PC-9 (cell line): ENCODE data around the gene L3MBTL3. TPM values are rescaled to one million over a fixed set of nuclear protein-coding genes. Genes with fewer than 3 reads are reported as not detected.

ENCODE experiments used
- BruUV-seq: library from RNA; stranded (reverse); fragments of 400-500 nt; replicated peaks from 2 replicates; lab custom pipeline; 2021; lab: Mats Ljungman, UMichigan
- CTCF ChIA-PET: fragments of 300-600 bp; sonication (Branson Sonifier 250); formaldehyde crosslinking; loops from one replicate; lab custom pipeline; 2022; ENCODE audit warnings: antibody characterized with exemption; lab: Charles Lee
- POLR2A ChIA-PET: fragments of 300-600 bp; sonication (Branson Sonifier 250); formaldehyde crosslinking; loops from one replicate; lab custom pipeline; 2022; ENCODE audit warnings: antibody characterized with exemption; ENCODE audit not compliant: unreplicated experiment; lab: Charles Lee
- DNase-seq, 2 experiments: peaks; one replicate each; pipeline versions ENCODE4 v3.0.0 to v3.0.0-alpha.2; 2015 to 2022; ENCODE audit warnings: mixed read lengths in 1 of 2
- H2AFZ ChIP-seq: fragments of 200-600 bp; sonication (generic); 2 replicates; pipeline ENCODE4 v1.8.1; 2017; ENCODE audit warnings: antibody characterized with exemption
- H3F3A ChIP-seq: fragments of 200-600 bp; sonication (generic); 2 replicates; pipeline ENCODE4 v1.8.1; 2017; ENCODE audit warnings: antibody characterized with exemption, mild to moderate bottlenecking, low read depth; ENCODE audit not compliant: insufficient read depth
- H3K27ac ChIP-seq: fragments of 200-600 bp; sonication (generic); 2 replicates; pipeline ENCODE4 v1.6.1; 2016; ENCODE audit warnings: mixed run types
- H3K27me3 ChIP-seq: fragments of 200-600 bp; sonication (generic); 2 replicates; pipeline ENCODE4 v1.6.1; 2016; ENCODE audit warnings: low read depth, mixed run types; ENCODE audit not compliant: insufficient read depth
- H3K36me3 ChIP-seq: fragments of 200-600 bp; sonication (generic); 2 replicates; pipeline ENCODE4 v1.6.1; 2016; ENCODE audit warnings: low read depth, mixed run types
- H3K4me1 ChIP-seq: fragments of 200-600 bp; sonication (generic); replicated peaks from 2 replicates; pipeline ENCODE4 v1.6.1; 2016; ENCODE audit warnings: mixed run types; ENCODE audit not compliant: insufficient read depth
- H3K4me2 ChIP-seq: fragments of 200-600 bp; sonication (generic); 2 replicates; pipeline ENCODE4 v1.6.1; 2017; ENCODE audit warnings: mixed run types
- H3K4me3 ChIP-seq: fragments of 200-600 bp; sonication (generic); 2 replicates; pipeline ENCODE4 v1.6.1; 2016; ENCODE audit warnings: mixed run types
- H3K79me2 ChIP-seq: fragments of 200-600 bp; sonication (generic); 2 replicates; pipeline ENCODE4 v1.6.1; 2017; ENCODE audit warnings: low read depth, mixed run types
- H3K9me2 ChIP-seq: fragments of 200-600 bp; sonication (generic); 2 replicates; pipeline ENCODE4 v1.8.1; 2017; ENCODE audit warnings: mild to moderate bottlenecking; ENCODE audit not compliant: insufficient read depth
- H3K9me3 ChIP-seq: fragments of 200-600 bp; sonication (generic); 2 replicates; pipeline ENCODE4 v1.8.1; 2016; ENCODE audit warnings: low read depth; ENCODE audit not compliant: insufficient read depth
- H4K20me1 ChIP-seq: fragments of 200-600 bp; sonication (generic); 2 replicates; pipeline ENCODE4 v1.8.1; 2017; ENCODE audit not compliant: insufficient read depth
- EZH2 ChIP-seq: fragments of 200-600 bp; sonication (generic); IDR thresholded peaks from 2 replicates; pipeline ENCODE4 v1.8.0; 2017; ENCODE audit warnings: antibody characterized with exemption, low read depth
- intact Hi-C: fragments of 100-400 bp; cut with micrococcal nuclease; formaldehyde crosslinking; loops from one replicate; pipeline ENCODE4 v1.10.0; 2022; ENCODE audit not compliant: unreplicated experiment
- total RNA-seq: library from RNA; stranded (reverse); gene quantifications from 2 replicates; pipeline ENCODE4 v1.2.3, GENCODE V29; 2021
- TF ChIP-seq, protein P1 (sequence below): fragments of 200-600 bp; sonication (generic); conservative IDR thresholded peaks from 2 replicates; pipeline ENCODE4 v1.6.1; 2017; ENCODE audit warnings: mixed run types, antibody characterized with exemption, mild to moderate bottlenecking, moderate library complexity

L3MBTL3 gene
- total RNA-seq, 1 experiment from 2014 or later: 6.1 TPM

DNA sequence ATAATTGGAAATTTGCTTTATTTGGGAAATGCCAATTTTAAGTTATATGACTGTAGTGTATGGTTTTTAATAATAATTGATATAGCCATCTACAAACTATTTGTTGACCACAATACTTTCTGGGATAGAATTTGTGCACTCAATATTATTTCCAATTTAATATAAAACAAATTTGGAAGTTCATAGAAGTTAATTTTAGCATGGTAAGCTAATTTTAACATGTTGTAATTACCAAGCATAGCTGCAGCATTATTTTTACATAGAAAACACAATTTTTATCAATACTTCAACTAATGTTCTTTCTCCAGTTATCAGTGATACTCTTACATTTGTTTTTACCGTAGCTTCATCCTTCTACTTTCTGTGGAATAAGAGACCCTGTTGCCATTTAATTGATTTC lies 100.8 kb downstream of the L3MBTL3 start:
- Histone ChIP-seq H3F3A (no peaks in the 10 kb centered on the region), H3K36me3 (no peaks in the 10 kb centered on the region), H3K4me2 (no peak overlapping the region), H3K4me1 (no peaks in the 10 kb centered on the region), H3K9me2 (no peaks in the 10 kb centered on the region; the same call in 1 of the 2 replicates), H4K20me1 (no peaks in the 10 kb centered on the region), H3K27ac (no peak overlapping the region), H3K79me2 (no peaks in the 10 kb centered on the region), H3K27me3 (no peaks in the 10 kb centered on the region), H3K9me3 (no peaks in the 10 kb centered on the region), H2AFZ (no peak overlapping the region), H3K4me3 (no peak overlapping the region)
- no TSS peak for BruUV-seq
- CTCF ChIA-PET: interaction anchor here (0.6 kb wide), 1 partner anchor 139 kb away, joined by 3 read pairs; no protein-coding TSS in a partner anchor
- DNase-seq: no peak
- intact Hi-C loops: no loop called here
- no peak for TF ChIP-seq EZH2
- TF ChIP-seq, protein P1, sequence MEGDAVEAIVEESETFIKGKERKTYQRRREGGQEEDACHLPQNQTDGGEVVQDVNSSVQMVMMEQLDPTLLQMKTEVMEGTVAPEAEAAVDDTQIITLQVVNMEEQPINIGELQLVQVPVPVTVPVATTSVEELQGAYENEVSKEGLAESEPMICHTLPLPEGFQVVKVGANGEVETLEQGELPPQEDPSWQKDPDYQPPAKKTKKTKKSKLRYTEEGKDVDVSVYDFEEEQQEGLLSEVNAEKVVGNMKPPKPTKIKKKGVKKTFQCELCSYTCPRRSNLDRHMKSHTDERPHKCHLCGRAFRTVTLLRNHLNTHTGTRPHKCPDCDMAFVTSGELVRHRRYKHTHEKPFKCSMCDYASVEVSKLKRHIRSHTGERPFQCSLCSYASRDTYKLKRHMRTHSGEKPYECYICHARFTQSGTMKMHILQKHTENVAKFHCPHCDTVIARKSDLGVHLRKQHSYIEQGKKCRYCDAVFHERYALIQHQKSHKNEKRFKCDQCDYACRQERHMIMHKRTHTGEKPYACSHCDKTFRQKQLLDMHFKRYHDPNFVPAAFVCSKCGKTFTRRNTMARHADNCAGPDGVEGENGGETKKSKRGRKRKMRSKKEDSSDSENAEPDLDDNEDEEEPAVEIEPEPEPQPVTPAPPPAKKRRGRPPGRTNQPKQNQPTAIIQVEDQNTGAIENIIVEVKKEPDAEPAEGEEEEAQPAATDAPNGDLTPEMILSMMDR: no peak
- POLR2A ChIA-PET: no interaction called here

DNA sequence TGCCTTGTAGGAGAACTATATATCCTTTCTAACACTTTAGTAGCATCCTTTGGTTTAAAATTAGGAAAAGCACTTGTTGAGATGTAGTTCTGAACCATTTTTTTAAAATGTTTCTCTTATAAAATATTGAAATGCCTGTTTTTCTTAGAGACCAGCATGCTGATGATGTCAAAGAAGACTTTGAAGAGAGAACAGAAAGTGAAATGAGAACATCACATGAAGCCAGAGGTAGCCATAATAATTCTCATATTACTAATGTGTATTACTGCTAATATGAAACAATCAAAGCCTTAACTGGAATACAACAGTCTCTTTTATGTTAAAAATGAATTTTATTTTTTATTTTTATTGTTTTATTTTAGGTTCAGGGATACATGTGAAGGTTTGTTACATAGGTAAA lies 102.3 kb downstream of the L3MBTL3 start:
- Histone ChIP-seq H3K36me3 (no peaks in the 10 kb centered on the region), H3K27me3 (no peaks in the 10 kb centered on the region), H3K9me2 (no peaks in the 10 kb centered on the region), H3K9me3 (no peaks in the 10 kb centered on the region), H3F3A (no peaks in the 10 kb centered on the region), H3K27ac (no peak overlapping the region), H3K4me3 (no peak overlapping the region), H3K4me1 (no peaks in the 10 kb centered on the region), H2AFZ (no peak overlapping the region), H3K79me2 (no peaks in the 10 kb centered on the region), H3K4me2 (no peak overlapping the region), H4K20me1 (no peaks in the 10 kb centered on the region)
- intact Hi-C loops: no loop called here
- DNase-seq: no peak
- POLR2A ChIA-PET: no interaction called here
- TF ChIP-seq, protein P1: no peak
- no TSS peak for BruUV-seq
- CTCF ChIA-PET: no interaction called here

DNA sequence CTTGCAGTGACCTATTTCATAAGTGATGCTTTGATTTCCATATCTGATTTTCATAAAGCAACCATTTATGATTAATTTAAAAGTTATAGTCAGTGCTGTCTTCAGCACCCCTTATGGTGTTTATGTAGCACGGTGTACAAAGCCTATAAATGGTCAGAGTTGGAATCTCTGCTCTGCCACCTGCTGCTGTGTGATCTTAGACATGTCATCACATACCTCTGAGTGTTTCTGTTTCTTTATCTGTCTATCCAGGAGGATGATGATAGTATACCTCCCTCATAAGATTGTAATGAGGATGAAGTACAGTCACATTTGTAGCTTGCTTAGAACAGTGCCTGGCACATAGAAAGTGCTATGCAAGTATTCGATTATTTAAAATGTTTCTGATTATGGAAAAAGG lies 103.9 kb downstream of the L3MBTL3 start:
- Histone ChIP-seq H3K4me1 (no peaks in the 10 kb centered on the region), H3K9me3 (no peaks in the 10 kb centered on the region), H3K9me2 (no peaks in the 10 kb centered on the region), H2AFZ (no peak overlapping the region), H3K36me3 (no peaks in the 10 kb centered on the region), H3K27ac (no peak overlapping the region), H4K20me1 (no peaks in the 10 kb centered on the region), H3K79me2 (no peaks in the 10 kb centered on the region), H3K27me3 (no peaks in the 10 kb centered on the region), H3F3A (no peaks in the 10 kb centered on the region), H3K4me2 (no peak overlapping the region), H3K4me3 (no peak overlapping the region)
- TF ChIP-seq, protein P1: no peak
- TF ChIP-seq EZH2: no peak
- intact Hi-C loops: no loop called here
- no peak for DNase-seq
- ChIA-PET CTCF (no interaction called here), POLR2A (no interaction called here)
- no TSS peak for BruUV-seq
